OCI-LY7 (cell line): ENCODE data around the gene DBF4B. TPM values are rescaled to one million over a fixed set of nuclear protein-coding genes. Genes with fewer than 3 reads are reported as not detected.
"Not testable (repeated sequence)": the region's sequence is repeated elsewhere in the genome, so short reads cannot be mapped to it uniquely, and the experiment has no call there.

Experiments used
- BruUV-seq: library from RNA; stranded (reverse); fragments of 400-500 nt; replicated peaks from 2 replicates; lab custom pipeline; 2021; lab: Mats Ljungman, UMichigan
- CTCF ChIA-PET: fragments of 300-600 bp; sonication (Branson Sonifier 250); formaldehyde crosslinking; loops from one replicate; lab custom pipeline; 2022; ENCODE audit warnings: antibody characterized with exemption; ENCODE audit not compliant: unreplicated experiment; lab: Charles Lee
- POLR2A ChIA-PET: fragments of 300-600 bp; sonication (Branson Sonifier 250); formaldehyde crosslinking; loops from one replicate; lab custom pipeline; 2022; ENCODE audit warnings: antibody characterized with exemption; lab: Charles Lee
- DNase-seq: peaks from one replicate; pipeline ENCODE4 v3.0.0-alpha.2; 2015; ENCODE audit warnings: low spot score
- H2AFZ ChIP-seq: fragments of 200-600 bp; sonication (generic), shearing (Covaris generic); 2 replicates; pipeline ENCODE4 v1.6.1; 2014; ENCODE audit warnings: mild to moderate bottlenecking, antibody characterized with exemption, low read length, moderate library complexity
- H3K27ac ChIP-seq: fragments of 200-600 bp; sonication (generic); 2 replicates; pipeline ENCODE4 v1.5.1; 2014; ENCODE audit warnings: mixed run types, low read depth, mild to moderate bottlenecking, moderate library complexity, low read length, inconsistent platforms; ENCODE audit not compliant: poor library complexity, severe bottlenecking
- H3K36me3 ChIP-seq: fragments of 200-600 bp; sonication (generic); 2 replicates; pipeline ENCODE4 v1.6.1; 2014; ENCODE audit warnings: mild to moderate bottlenecking, antibody characterized with exemption, low read length, moderate library complexity, mixed read lengths; ENCODE audit not compliant: insufficient read depth
- H3K4me1 ChIP-seq: fragments of 200-600 bp; sonication (generic); 2 replicates; pipeline ENCODE4 v1.5.1; 2014; ENCODE audit warnings: mild to moderate bottlenecking, low read length; ENCODE audit not compliant: insufficient read depth, poor library complexity, severe bottlenecking
- H3K4me2 ChIP-seq: fragments of 200-600 bp; sonication (generic); 2 replicates; pipeline ENCODE4 v1.6.1; 2014; ENCODE audit warnings: mild to moderate bottlenecking, low read length
- H3K4me3 ChIP-seq: fragments of 200-600 bp; sonication (generic); 2 replicates; pipeline ENCODE4 v1.5.1; 2014; ENCODE audit warnings: mild to moderate bottlenecking, low read depth, low read length; ENCODE audit not compliant: poor library complexity, severe bottlenecking
- H3K79me2 ChIP-seq: fragments of 200-600 bp; sonication (generic); 2 replicates; pipeline ENCODE4 v1.6.1; 2016; ENCODE audit warnings: low read depth, mild to moderate bottlenecking, low read length, moderate library complexity, mixed read lengths; ENCODE audit not compliant: insufficient read depth
- H3K9me2 ChIP-seq: fragments of 200-600 bp; sonication (generic); 2 replicates; pipeline ENCODE4 v1.6.1; 2016; ENCODE audit warnings: mild to moderate bottlenecking, low read length, mixed read lengths; ENCODE audit not compliant: insufficient read depth
- H3K9me3 ChIP-seq: fragments of 200-600 bp; sonication (generic); 2 replicates; pipeline ENCODE4 v1.6.1; 2014; ENCODE audit warnings: mild to moderate bottlenecking, mixed run types, low read length, mixed read lengths
- H4K20me1 ChIP-seq: fragments of 200-600 bp; sonication (generic); 2 replicates; pipeline ENCODE4 v1.6.1; 2014; ENCODE audit warnings: mild to moderate bottlenecking, antibody characterized with exemption, low read length, moderate library complexity, mixed read lengths; ENCODE audit not compliant: insufficient read depth
- EZH2phosphoT487 ChIP-seq: fragments of 200-600 bp; sonication (generic); IDR thresholded peaks from 2 replicates; pipeline ENCODE4 v1.6.1; 2018; ENCODE audit warnings: low read depth, borderline replicate concordance, mild to moderate bottlenecking, mixed run types, antibody characterized with exemption, low read length, moderate library complexity, mixed read lengths
- intact Hi-C: fragments of 100-400 bp; cut with micrococcal nuclease; formaldehyde crosslinking; loops from one replicate; pipeline ENCODE4 v1.10.0; 2022; ENCODE audit not compliant: unreplicated experiment
- total RNA-seq, 2 experiments: library from RNA; depleted of rRNA in 1 of 2; stranded (reverse); fragments of >200 nt in 1 of 2; shearing (Covaris generic) in 1 of 2; gene quantifications; 2 replicates each; pipeline ENCODE4 v1.2.3, GENCODE V29; 2014 to 2022
- TF ChIP-seq, protein P1 (sequence below): fragments of 200-600 bp; sonication (generic); conservative IDR thresholded peaks from 2 replicates; pipeline ENCODE4 v1.5.1; 2014; ENCODE audit warnings: mild to moderate bottlenecking, antibody characterized with exemption, low read length, moderate library complexity, mixed read lengths

The DBF4B gene
- total RNA-seq, 2 experiments from 2014 or later: 18.1 to 45.8 TPM

DNA sequence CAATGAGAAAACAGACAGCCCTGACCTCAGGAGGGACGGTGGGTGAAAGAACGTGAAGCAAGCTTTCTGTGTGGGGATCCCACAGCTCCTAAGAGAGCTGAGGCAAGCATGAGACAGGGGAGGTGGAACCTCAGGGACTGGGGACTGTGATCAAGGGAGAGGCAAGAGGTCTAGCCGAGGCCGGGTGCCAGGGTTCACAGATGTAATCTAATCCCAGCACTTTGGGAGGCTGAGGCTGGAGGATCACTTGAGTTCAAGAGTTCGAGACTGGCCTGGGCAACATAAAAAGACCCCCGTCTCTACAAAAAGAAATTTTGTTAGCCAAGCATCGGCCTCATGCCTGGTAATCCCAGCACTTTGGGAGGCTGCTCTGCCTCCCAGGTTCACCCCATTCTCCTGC, 45.8 kb downstream of the DBF4B start:
- POLR2A ChIA-PET: no interaction called here
- CTCF ChIA-PET: no interaction called here
- intact Hi-C loops: no loop called here

DNA sequence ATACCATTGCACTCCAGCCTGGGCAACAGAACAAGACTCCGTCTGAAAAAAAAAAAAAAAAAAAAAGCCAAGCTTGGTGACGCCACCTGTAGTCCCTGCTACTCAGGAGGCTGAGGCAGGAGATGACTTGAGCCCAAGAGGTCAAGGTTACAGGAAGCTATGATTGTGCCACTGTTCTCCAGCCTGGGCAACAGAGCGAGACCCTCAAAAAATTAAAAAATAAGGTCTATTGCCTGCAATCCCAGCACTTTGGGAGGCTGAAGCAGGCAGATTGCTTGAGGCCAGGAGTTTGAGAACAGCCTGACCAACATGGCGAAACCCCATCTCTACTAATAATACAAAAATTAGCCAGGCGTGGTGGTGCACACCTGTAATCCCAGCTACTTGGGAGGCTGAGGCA, 46.7 kb downstream of the DBF4B start:
- intact Hi-C loops, H3K4me3 ChIP-seq, H2AFZ ChIP-seq, DNase-seq, H3K27ac ChIP-seq, H3K9me3 ChIP-seq, H4K20me1 ChIP-seq, H3K9me2 ChIP-seq, BruUV-seq, H3K79me2 ChIP-seq, H3K4me1 ChIP-seq, CTCF ChIA-PET, H3K4me2 ChIP-seq: not testable (repeated sequence)
- H3K36me3 ChIP-seq: peaks cover 12% of the 10 kb centered on the region; the same call in 1 of the 2 replicates
- POLR2A ChIA-PET: interaction anchor here (0.6 kb wide), 1 partner anchor 116 kb away, joined by 3 read pairs; no protein-coding TSS in a partner anchor

More for the DNA sequence above, 45.8 kb downstream of the DBF4B start:
- no peak for DNase-seq
- no peaks in the 10 kb centered on the region for H3K79me2 ChIP-seq
- no peak overlapping the region for H2AFZ ChIP-seq
- no TSS peak for BruUV-seq
- H3K27ac ChIP-seq: no peak overlapping the region
- no peak overlapping the region for H3K4me3 ChIP-seq
- no peak for TF ChIP-seq EZH2phosphoT487
- TF ChIP-seq, protein P1, sequence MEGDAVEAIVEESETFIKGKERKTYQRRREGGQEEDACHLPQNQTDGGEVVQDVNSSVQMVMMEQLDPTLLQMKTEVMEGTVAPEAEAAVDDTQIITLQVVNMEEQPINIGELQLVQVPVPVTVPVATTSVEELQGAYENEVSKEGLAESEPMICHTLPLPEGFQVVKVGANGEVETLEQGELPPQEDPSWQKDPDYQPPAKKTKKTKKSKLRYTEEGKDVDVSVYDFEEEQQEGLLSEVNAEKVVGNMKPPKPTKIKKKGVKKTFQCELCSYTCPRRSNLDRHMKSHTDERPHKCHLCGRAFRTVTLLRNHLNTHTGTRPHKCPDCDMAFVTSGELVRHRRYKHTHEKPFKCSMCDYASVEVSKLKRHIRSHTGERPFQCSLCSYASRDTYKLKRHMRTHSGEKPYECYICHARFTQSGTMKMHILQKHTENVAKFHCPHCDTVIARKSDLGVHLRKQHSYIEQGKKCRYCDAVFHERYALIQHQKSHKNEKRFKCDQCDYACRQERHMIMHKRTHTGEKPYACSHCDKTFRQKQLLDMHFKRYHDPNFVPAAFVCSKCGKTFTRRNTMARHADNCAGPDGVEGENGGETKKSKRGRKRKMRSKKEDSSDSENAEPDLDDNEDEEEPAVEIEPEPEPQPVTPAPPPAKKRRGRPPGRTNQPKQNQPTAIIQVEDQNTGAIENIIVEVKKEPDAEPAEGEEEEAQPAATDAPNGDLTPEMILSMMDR: no peak
- H3K9me3 ChIP-seq: no peaks in the 10 kb centered on the region
- peaks cover 13% of the 10 kb centered on the region; the same call in 1 of the 2 replicates for H3K36me3 ChIP-seq
- H3K4me1 ChIP-seq: no peaks in the 10 kb centered on the region
- no peak overlapping the region for H3K4me2 ChIP-seq
- H4K20me1 ChIP-seq: no peaks in the 10 kb centered on the region
- no peaks in the 10 kb centered on the region for H3K9me2 ChIP-seq

DNA sequence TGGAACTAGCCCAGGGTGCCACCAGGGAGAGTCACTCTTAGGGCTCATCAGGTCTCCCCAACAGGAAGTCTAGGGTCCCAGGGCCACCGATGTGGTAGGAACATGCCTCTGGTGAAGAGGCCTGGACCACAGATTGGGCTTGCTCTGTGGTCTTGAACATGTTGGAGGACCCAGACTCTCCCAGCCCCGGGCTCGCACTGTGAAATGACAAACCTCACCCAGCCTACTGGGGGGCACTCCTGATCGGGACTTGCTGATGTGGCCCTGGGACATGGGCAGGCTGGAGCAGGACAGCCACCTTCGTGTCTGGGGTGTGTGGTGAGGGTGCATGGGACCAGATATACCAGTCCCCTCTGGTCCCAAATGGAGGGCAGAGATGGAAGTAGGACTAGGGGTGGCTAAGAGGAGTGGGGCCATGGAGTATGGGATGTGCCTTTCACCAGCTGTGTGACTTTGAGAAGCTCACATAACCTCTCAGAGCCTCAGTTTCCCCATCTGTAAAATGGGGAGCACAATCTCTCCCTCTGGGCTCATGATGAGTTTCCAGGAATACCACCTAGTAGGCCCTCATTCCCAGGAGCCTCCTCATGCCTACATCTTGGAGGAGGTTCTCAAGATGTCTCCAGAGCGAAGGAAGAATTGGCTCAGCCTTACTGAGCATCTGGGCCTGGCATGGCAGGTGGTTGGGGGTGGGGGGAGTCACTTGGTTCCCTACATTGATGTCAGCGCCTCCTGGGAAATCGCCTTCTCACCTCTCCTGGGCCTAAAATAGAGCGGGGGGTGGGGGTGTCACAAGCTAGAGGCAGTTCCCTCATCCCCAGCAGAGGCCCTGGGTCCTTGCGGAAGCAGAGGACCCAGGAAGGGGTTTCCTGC, 48.8 kb downstream of the DBF4B start:
- CTCF ChIA-PET: no interaction called here

More for the DNA sequence above, 48.8 kb downstream of the DBF4B start:
- H3K36me3 ChIP-seq: no peaks in the 10 kb centered on the region
- BruUV-seq: no TSS peak
- H3K79me2 ChIP-seq: no peaks in the 10 kb centered on the region
- no peak overlapping the region for H3K27ac ChIP-seq
- H3K4me1 ChIP-seq: no peaks in the 10 kb centered on the region
- intact Hi-C loops: no loop called here
- no peak overlapping the region for H3K4me2 ChIP-seq
- H3K4me3 ChIP-seq: no peak overlapping the region
- H2AFZ ChIP-seq: no peak overlapping the region
- H3K9me2 ChIP-seq: no peaks in the 10 kb centered on the region
- no peak for DNase-seq
- POLR2A ChIA-PET: interaction anchor here (0.6 kb wide), 1 partner anchor 18 kb away, joined by 3 read pairs; no protein-coding TSS in a partner anchor
- TF ChIP-seq, protein P1: no peak
- no peak for TF ChIP-seq EZH2phosphoT487
- no peaks in the 10 kb centered on the region for H3K9me3 ChIP-seq
- no peaks in the 10 kb centered on the region for H4K20me1 ChIP-seq
